ENCODE data around the gene PPCDC.

The PPCDC gene

DNA sequence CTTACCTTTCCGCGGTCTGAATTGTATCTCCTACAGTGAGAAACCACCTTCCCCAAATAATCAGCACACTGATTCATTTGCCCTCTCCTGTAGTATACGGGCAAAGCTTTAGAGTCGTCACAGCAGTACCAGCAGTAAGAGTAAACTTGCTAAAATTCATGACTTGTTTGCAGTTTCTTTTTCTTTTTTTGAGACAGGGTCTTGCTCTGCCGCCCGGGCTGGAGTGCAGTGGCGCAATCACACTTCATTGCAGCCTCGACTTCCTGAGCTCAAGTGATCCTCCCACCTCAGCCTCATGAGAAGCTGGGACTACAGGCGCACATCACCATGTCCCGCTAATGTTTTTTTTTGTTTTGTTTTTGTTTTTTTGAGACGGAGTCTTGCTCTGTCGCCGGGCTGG lies 16.2 kb upstream of the PPCDC start:
- TF ChIP-seq CTCF (IDR thresholded peaks at IDR 0.05; ENCODE audit: extremely low read depth, insufficient read depth, missing control alignments): no peak
- DNase-seq (ENCODE audit: low spot score): no peak
- in situ Hi-C loops (cut with MboI; ENCODE audit: low pct_unique_long_range_greater_than_20kb, low sequenced_read_pairs, unreplicated experiment): no loop called here

DNA sequence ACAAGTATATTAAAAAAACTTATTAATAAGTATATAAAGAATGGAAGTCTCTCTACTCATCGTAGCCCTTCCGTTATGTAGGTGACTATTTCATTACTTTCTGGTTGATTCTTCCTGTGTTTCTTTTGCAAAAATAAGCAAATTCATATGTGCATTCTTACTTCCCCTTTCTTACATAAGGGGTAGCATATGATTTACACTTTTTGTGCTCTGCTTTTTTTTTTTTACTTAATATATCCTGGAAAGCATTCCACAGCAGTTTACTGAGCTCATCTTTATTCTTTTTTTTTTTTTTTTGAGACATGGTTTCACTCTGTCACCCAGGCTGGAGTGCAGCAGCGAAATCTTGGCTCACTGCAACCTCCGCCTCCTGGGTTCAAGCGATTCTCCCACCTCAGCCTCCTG lies 15.2 kb upstream of the PPCDC start:
- DNase-seq (ENCODE audit: low spot score): peak; percentile 58
- in situ Hi-C loops (cut with MboI; ENCODE audit: low pct_unique_long_range_greater_than_20kb, low sequenced_read_pairs, unreplicated experiment): no loop called here
- no peak for TF ChIP-seq CTCF (IDR thresholded peaks at IDR 0.05; ENCODE audit: extremely low read depth, insufficient read depth, missing control alignments)

DNA sequence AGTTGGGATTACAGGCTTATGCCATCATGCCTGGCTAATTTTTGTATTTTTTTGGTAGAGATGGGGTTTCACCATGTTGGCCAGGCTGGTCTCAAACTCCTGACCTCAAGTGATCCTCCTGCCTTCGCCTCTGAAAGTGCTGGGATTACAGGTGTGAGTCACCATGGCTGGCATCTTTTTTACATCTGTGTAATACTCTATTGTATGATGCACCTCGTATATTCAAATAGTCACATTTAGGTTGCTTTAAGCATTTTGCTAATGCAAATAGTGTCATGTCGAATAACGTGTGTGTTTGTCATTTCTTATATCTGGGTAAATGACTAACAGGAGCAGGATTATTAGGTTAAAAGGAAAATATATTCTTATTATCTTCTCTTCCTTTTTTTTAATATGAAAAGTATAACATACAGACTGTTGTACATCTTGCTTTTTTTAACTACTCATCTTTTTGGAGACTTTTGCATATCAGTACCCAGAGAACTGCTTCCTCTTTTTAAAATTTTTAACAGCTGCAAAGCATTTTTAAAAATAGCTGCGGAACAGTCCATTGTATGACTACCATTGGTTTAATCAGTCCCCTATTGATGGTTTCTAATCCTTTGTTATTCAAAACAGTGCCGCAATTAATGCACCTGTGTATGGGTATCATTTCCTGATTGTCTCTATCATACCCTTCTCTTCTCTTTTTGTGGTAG lies 14.6 kb upstream of the PPCDC start:
- DNase-seq (ENCODE audit: low spot score): peak; percentile 79
- in situ Hi-C loops (cut with MboI; ENCODE audit: low pct_unique_long_range_greater_than_20kb, low sequenced_read_pairs, unreplicated experiment): no loop called here
- no peak for TF ChIP-seq CTCF (IDR thresholded peaks at IDR 0.05; ENCODE audit: extremely low read depth, insufficient read depth, missing control alignments)

GRCh38 chr15:75016431-75016830 lies 7.0 kb upstream of the PPCDC start:
- no peak for TF ChIP-seq CTCF (IDR thresholded peaks at IDR 0.05; ENCODE audit: extremely low read depth, insufficient read depth, missing control alignments)
- in situ Hi-C loops (cut with MboI; ENCODE audit: low pct_unique_long_range_greater_than_20kb, low sequenced_read_pairs, unreplicated experiment): no loop called here

GRCh38 chr15:75019916-75020315 lies 3.5 kb upstream of the PPCDC start:
- in situ Hi-C loops (cut with MboI; ENCODE audit: low pct_unique_long_range_greater_than_20kb, low sequenced_read_pairs, unreplicated experiment): no loop called here
- TF ChIP-seq CTCF (IDR thresholded peaks at IDR 0.05; ENCODE audit: extremely low read depth, insufficient read depth, missing control alignments): no peak

More at GRCh38 chr15:75016431-75016830, 7.0 kb upstream of the PPCDC start:
- DNase-seq (ENCODE audit: low spot score): no peak

GRCh38 chr15:75021341-75021740 lies 2.0 kb upstream of the PPCDC start:
- in situ Hi-C loops (cut with MboI; ENCODE audit: low pct_unique_long_range_greater_than_20kb, low sequenced_read_pairs, unreplicated experiment): no loop called here
- no peak for TF ChIP-seq CTCF (IDR thresholded peaks at IDR 0.05; ENCODE audit: extremely low read depth, insufficient read depth, missing control alignments)
- DNase-seq (ENCODE audit: low spot score): no peak

More at GRCh38 chr15:75019916-75020315, 3.5 kb upstream of the PPCDC start:
- no peak for DNase-seq (ENCODE audit: low spot score)
